Body of pancreas (tissue), 4 donors: ENCODE results near the gene ACOT6.
"Not testable (repeated sequence)": the region's sequence is repeated elsewhere in the genome, so short reads cannot be mapped to it uniquely, and the experiment has no call there.

Experiments used
- POLR2A ChIP-seq, 3 donors: fragments of 450-650 bp; IDR thresholded peaks; one replicate each; pipeline ENCODE4 v1.6.1; 2016; ENCODE audit warnings: antibody characterized with exemption in 3 of 3, mild to moderate bottlenecking in 2 of 3
- TF ChIP-seq, protein P1 (sequence below), 7 experiments: fragments of 450-650 bp in 4 of 7; fragments of 200-600 bp in 3 of 7; sonication (generic) in 3 of 7; IDR thresholded peaks; one replicate each; pipeline ENCODE4 v1.5.1; 2016 to 2019; ENCODE audit warnings: antibody characterized with exemption in 7 of 7

DNA sequence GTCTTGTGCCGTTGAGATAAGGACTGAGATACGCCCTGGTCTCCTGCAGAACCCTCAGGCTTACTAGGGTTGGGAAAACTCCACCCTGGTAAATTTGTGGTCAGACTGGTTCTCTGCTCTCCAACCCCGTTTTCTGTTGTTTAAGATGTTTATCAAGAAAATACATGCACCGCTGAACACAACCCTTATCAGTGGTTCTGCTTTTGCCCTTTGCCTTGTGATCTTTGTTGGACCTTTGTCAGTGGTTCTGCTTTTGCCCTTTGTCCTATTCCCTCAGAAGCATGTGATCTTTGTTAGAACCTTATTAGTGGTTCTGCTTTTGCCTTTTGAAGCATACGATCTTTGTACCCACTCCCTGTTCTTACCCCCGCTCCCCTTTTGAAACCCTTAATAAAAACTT lies 49.6 kb upstream of the ACOT6 start:
- TF ChIP-seq, protein P1, sequence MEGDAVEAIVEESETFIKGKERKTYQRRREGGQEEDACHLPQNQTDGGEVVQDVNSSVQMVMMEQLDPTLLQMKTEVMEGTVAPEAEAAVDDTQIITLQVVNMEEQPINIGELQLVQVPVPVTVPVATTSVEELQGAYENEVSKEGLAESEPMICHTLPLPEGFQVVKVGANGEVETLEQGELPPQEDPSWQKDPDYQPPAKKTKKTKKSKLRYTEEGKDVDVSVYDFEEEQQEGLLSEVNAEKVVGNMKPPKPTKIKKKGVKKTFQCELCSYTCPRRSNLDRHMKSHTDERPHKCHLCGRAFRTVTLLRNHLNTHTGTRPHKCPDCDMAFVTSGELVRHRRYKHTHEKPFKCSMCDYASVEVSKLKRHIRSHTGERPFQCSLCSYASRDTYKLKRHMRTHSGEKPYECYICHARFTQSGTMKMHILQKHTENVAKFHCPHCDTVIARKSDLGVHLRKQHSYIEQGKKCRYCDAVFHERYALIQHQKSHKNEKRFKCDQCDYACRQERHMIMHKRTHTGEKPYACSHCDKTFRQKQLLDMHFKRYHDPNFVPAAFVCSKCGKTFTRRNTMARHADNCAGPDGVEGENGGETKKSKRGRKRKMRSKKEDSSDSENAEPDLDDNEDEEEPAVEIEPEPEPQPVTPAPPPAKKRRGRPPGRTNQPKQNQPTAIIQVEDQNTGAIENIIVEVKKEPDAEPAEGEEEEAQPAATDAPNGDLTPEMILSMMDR (IDR thresholded peaks at IDR 0.05) = not testable (repeated sequence)
- TF ChIP-seq POLR2A (IDR thresholded peaks at IDR 0.05) = not testable (repeated sequence)
